Astrocyte of the cerebellum (primary cell): ENCODE data around the gene DSCAML1.

Source experiments
- DNase-seq: peaks from one replicate; pipeline ENCODE4 v3.0.0-alpha.2; 2011; ENCODE audit warnings: low read depth
- H3K4me3 ChIP-seq: 2 replicates; pipeline ENCODE4 v1.5.1; 2011; ENCODE audit warnings: mild to moderate bottlenecking, low read depth, low read length, moderate library complexity
- CTCF ChIP-seq: IDR thresholded peaks from 2 replicates; pipeline ENCODE4 v1.5.1; 2012; ENCODE audit warnings: low read length, low read depth, moderate library complexity, mild to moderate bottlenecking; ENCODE audit errors: missing control alignments
- in situ Hi-C: cut with HindIII; loops from 2 replicates; pipeline ENCODE4 v1.10.0; 2017; ENCODE audit warnings: low sequenced_read_pairs

DSCAML1 gene

GRCh38 chr11:117688255-117688797 is 108.7 kb downstream of the DSCAML1 start:
- TF ChIP-seq CTCF = no peak
- DNase-seq = no peak
- in situ Hi-C loops = no loop called here
- H3K4me3 ChIP-seq = no peak overlapping the region

- no peak overlapping the region for H3K4me3 ChIP-seq
- in situ Hi-C loops = no loop called here
- DNase-seq = no peak
- no peak for TF ChIP-seq CTCF
These were observed 109.2 kb downstream of the DSCAML1 start for GRCh38 chr11:117687776-117688175.

DNA sequence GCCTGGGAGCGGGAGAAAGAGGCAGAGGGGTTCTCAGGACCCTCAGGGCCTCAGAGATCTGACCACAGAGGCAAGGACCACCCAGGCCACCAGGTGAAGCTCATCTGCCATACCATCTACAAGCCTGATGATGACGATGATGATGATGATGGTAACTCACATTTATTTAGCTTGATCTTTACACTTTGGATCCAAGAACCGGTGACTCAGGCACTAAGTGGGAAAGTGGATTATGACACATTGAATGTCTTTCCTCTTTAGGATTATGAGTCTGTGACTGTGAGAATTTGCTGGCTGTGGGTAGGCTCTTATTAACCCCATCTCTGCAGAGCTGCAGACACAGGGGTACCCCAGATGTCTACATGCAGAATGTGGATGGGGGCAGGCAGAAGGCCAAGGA is 110.3 kb downstream of the DSCAML1 start:
- in situ Hi-C loops = no loop called here
- no peak for DNase-seq
- H3K4me3 ChIP-seq = no peak overlapping the region
- TF ChIP-seq CTCF = no peak

- no peak for DNase-seq
- no peak for TF ChIP-seq CTCF
- H3K4me3 ChIP-seq = no peak overlapping the region
- in situ Hi-C loops = no loop called here
These were observed 111.5 kb downstream of the DSCAML1 start for GRCh38 chr11:117685566-117685965.

- in situ Hi-C loops = no loop called here
- H3K4me3 ChIP-seq = no peak overlapping the region
- no peak for DNase-seq
- TF ChIP-seq CTCF = no peak
These were observed 112.3 kb downstream of the DSCAML1 start for GRCh38 chr11:117684731-117685130.

GRCh38 chr11:117684111-117684510 is 112.9 kb downstream of the DSCAML1 start:
- no peak for TF ChIP-seq CTCF
- no peak for DNase-seq
- no peak overlapping the region for H3K4me3 ChIP-seq
- in situ Hi-C loops = no loop called here

DNA sequence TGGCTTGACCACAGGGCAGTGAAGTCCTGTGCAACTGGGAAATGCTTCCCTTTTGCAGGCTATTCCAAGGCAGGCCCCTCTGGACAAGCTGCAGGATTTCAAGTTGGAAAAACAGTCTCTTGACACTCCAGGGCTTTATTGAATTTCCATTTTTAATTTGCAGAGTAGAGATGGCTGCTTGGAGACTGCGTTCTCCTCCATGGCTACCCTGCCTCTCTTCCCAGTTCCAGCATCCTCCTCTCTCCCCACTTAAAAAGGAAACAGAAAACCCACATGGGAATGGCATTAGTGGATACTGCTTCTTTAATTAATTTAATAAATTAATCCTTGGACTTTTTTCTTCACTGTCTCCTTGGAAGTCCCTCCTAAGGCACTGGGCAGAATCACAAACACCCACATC is 115.6 kb downstream of the DSCAML1 start:
- in situ Hi-C loops = no loop called here

More for the DNA sequence above, 115.6 kb downstream of the DSCAML1 start:
- no peak for TF ChIP-seq CTCF
- DNase-seq = no peak
- H3K4me3 ChIP-seq = no peak overlapping the region
